ENCODE measurements around the gene TBC1D1.

DNA sequence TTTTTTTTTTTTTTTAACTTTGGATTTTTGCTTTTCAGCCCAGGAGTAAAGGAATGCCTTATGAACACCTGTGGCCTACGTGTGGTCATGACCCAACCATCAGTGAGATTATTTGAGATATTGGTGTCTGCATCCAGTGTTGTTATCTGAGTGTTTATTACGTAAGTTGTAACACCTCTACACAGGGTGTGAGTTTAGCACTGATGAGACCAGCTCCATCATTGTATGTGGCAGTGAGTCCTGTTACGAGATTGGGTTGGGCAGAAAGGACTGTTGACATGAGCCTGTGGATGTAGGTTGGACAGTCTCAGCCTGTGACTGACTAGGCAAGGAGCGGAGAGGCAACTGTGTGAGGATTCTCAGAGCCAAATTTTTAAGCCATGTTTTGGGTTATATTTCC is 248.3 kb downstream of the TBC1D1 start:
- TF ChIP-seq POLR2AphosphoS5 (IDR thresholded peaks at IDR 0.05; ENCODE audit: insufficient read depth, low read depth, low read length): no peak
- TF ChIP-seq, protein P1, sequence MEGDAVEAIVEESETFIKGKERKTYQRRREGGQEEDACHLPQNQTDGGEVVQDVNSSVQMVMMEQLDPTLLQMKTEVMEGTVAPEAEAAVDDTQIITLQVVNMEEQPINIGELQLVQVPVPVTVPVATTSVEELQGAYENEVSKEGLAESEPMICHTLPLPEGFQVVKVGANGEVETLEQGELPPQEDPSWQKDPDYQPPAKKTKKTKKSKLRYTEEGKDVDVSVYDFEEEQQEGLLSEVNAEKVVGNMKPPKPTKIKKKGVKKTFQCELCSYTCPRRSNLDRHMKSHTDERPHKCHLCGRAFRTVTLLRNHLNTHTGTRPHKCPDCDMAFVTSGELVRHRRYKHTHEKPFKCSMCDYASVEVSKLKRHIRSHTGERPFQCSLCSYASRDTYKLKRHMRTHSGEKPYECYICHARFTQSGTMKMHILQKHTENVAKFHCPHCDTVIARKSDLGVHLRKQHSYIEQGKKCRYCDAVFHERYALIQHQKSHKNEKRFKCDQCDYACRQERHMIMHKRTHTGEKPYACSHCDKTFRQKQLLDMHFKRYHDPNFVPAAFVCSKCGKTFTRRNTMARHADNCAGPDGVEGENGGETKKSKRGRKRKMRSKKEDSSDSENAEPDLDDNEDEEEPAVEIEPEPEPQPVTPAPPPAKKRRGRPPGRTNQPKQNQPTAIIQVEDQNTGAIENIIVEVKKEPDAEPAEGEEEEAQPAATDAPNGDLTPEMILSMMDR (IDR thresholded peaks at IDR 0.05; ENCODE audit: extremely low read depth in 1 of 2, insufficient read depth in 1 of 2, low read depth in 1 of 2, low read length in 2 of 2): no peak
- TF ChIP-seq, protein P2, sequence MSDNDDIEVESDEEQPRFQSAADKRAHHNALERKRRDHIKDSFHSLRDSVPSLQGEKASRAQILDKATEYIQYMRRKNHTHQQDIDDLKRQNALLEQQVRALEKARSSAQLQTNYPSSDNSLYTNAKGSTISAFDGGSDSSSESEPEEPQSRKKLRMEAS (IDR thresholded peaks at IDR 0.05; ENCODE audit: insufficient read depth, insufficient read length): no peak
- TF ChIP-seq POLR2A (IDR thresholded peaks at IDR 0.05; ENCODE audit: low read depth, low read length): no peak
- no peak for TF ChIP-seq EZH2 (IDR thresholded peaks at IDR 0.05; ENCODE audit: borderline replicate concordance, low read depth, low read length, severe bottlenecking)
- no peak for TF ChIP-seq MYC (IDR thresholded peaks at IDR 0.05; ENCODE audit: low read depth, low read length)
- no peak for TF ChIP-seq JUN (IDR thresholded peaks at IDR 0.05; ENCODE audit: borderline replicate concordance, insufficient read depth, insufficient read length, low read depth)
- no peak for TF ChIP-seq FOS (IDR thresholded peaks at IDR 0.05; ENCODE audit: borderline replicate concordance, insufficient read depth, low read length)

All from endothelial cell of umbilical vein (primary cell).